Measurements from ENCODE around the gene PARD3. TPM values are rescaled to one million over a fixed set of nuclear protein-coding genes. Genes with fewer than 3 reads are reported as not detected.

PARD3 gene
- total and polyA plus RNA-seq, 10 of the 15 experiments (the other 5 are each of a cell fraction or from before 2014, with no cell fraction given) = 2.6 to 43.1 (median 13.9) TPM

GRCh38 chr10:34726862-34727261, 88.2 kb downstream of the PARD3 start:
- H3K4me1 ChIP-seq (ENCODE audit: control insufficient read depth, insufficient read depth, low read length) = no peaks in the 10 kb centered on the region
- in situ Hi-C loops (cut with MboI) (no loop called here), intact Hi-C loops (cut with micrococcal nuclease; ENCODE audit: unreplicated experiment) (loop anchor here (10.0 kb wide), 1 partner anchor 218 kb away; no protein-coding TSS in a partner anchor)
- H3K27me3 ChIP-seq (replicated peaks in 1 of 2; ENCODE audit: control insufficient read depth in 2 of 2, insufficient read depth in 2 of 2, low read length in 1 of 2) = no peaks in the 10 kb centered on the region
- POLR2A ChIA-PET = interaction anchor here (0.9 to 1.8 kb wide), 3 partner anchors 26 to 60 kb away, joined by 4 to 6 read pairs (median 5); no protein-coding TSS in a partner anchor
- CTCF ChIA-PET = interaction anchor here (0.7 to 5.1 kb wide), 10 partner anchors 12 to 267 kb away, joined by 3 to 83 read pairs (median 26); no protein-coding TSS in a partner anchor
- ATAC-seq (peak; percentile 57), FAIRE-seq (no peak), DNase-seq (ENCODE audit: low read depth, low spot score) (no peak)
- H4K20me1 ChIP-seq (ENCODE audit: control insufficient read depth, insufficient read depth) = no peaks in the 10 kb centered on the region
- no peak overlapping the region for H3K4me3 ChIP-seq
- no peak overlapping the region for H3K9ac ChIP-seq (ENCODE audit: control insufficient read depth, insufficient read depth, low read length)
- H2AFZ ChIP-seq (ENCODE audit: control insufficient read depth, low read depth, low read length) = no peak overlapping the region
- no peaks in the 10 kb centered on the region for H3K9me3 ChIP-seq (replicated peaks; ENCODE audit: control insufficient read depth, insufficient read depth, low read length)
- no peaks in the 10 kb centered on the region for H3K36me3 ChIP-seq (ENCODE audit: control insufficient read depth in 2 of 2, insufficient read depth in 2 of 2, low read length in 1 of 2)
- H3K4me2 ChIP-seq (ENCODE audit: control insufficient read depth, insufficient read depth) = no peak overlapping the region
- TF ChIP-seq SMC3 (IDR thresholded peaks at IDR 0.05; ENCODE audit: borderline replicate concordance, low read length) = no peak
- 0 out of 4 replicates have a peak, but pooled peaks of 1 of the 2 experiments have one; percentile 11 for TF ChIP-seq IKZF2 (IDR thresholded peaks at IDR 0.05)
- H3K27ac ChIP-seq (ENCODE audit: control insufficient read depth, insufficient read depth) = no peak overlapping the region
- RAD21 ChIA-PET (ENCODE audit: unreplicated experiment) = interaction anchor here (0.5 to 5.1 kb wide), 19 partner anchors 10 to 1291 kb away, joined by 3 to 142 read pairs (median 4); partner anchors contain the start of gene PARD3
- SMC1A ChIA-PET (ENCODE audit: uncharacterized antibody, unreplicated experiment) = interaction anchor here (0.5 to 6.8 kb wide), 26 partner anchors 8 to 267 kb away, joined by 3 to 107 read pairs (median 4); no protein-coding TSS in a partner anchor
- BruUV-seq (replicated peaks) = no TSS peak
- H3K79me2 ChIP-seq (ENCODE audit: control insufficient read depth, insufficient read depth, low read length) = no peaks in the 10 kb centered on the region

GRCh38 chr10:34723750-34724149, 91.3 kb downstream of the PARD3 start:
- Histone ChIP-seq H3K79me2 (ENCODE audit: control insufficient read depth, insufficient read depth, low read length) (no peaks in the 10 kb centered on the region), H3K4me3 (no peak overlapping the region), H3K9me3 (replicated peaks; ENCODE audit: control insufficient read depth, insufficient read depth, low read length) (no peaks in the 10 kb centered on the region), H4K20me1 (ENCODE audit: control insufficient read depth, insufficient read depth) (no peaks in the 10 kb centered on the region), H3K27me3 (replicated peaks in 1 of 2; ENCODE audit: control insufficient read depth in 2 of 2, insufficient read depth in 2 of 2, low read length in 1 of 2) (no peaks in the 10 kb centered on the region), H3K27ac (ENCODE audit: control insufficient read depth, insufficient read depth) (no peak overlapping the region), H3K36me3 (ENCODE audit: control insufficient read depth in 2 of 2, insufficient read depth in 2 of 2, low read length in 1 of 2) (no peaks in the 10 kb centered on the region; a peak in 1 of 4 replicates), H3K4me2 (ENCODE audit: control insufficient read depth, insufficient read depth) (no peak overlapping the region), H3K4me1 (ENCODE audit: control insufficient read depth, insufficient read depth, low read length) (no peaks in the 10 kb centered on the region), H2AFZ (ENCODE audit: control insufficient read depth, low read depth, low read length) (no peak overlapping the region), H3K9ac (ENCODE audit: control insufficient read depth, insufficient read depth, low read length) (no peak overlapping the region)
- ChIA-PET POLR2A (interaction anchor here (1.0 to 2.4 kb wide), 12 partner anchors 10 to 120 kb away, joined by 3 to 13 read pairs (median 4); no protein-coding TSS in a partner anchor), SMC1A (ENCODE audit: uncharacterized antibody, unreplicated experiment) (interaction anchor here (0.7 to 6.8 kb wide), 62 partner anchors 9 to 494 kb away, joined by 3 to 107 read pairs (median 7); no protein-coding TSS in a partner anchor), RAD21 (ENCODE audit: unreplicated experiment) (interaction anchor here (0.5 to 5.1 kb wide), 48 partner anchors 9 to 528 kb away, joined by 3 to 142 read pairs (median 6); partner anchors contain the start of gene PARD3), CTCF (interaction anchor here (0.6 to 5.8 kb wide), 70 partner anchors 9 to 533 kb away, joined by 3 to 83 read pairs (median 8); no protein-coding TSS in a partner anchor)
- WGBS (ENCODE audit: insufficient coverage, insufficient replicate concordance, low lambda C conversion rate, missing lambda C conversion rate) = 41% methylated on average over 10 of the region's 10 CpGs
- intact Hi-C loops (cut with micrococcal nuclease; ENCODE audit: unreplicated experiment) (loop anchor here (5.0 to 10.0 kb wide), 3 partner anchors 56 to 221 kb away; no protein-coding TSS in a partner anchor), in situ Hi-C loops (cut with MboI) (no loop called here)
- DNase-seq (ENCODE audit: low read depth, low spot score) (no peak), ATAC-seq (peak; percentile 77), FAIRE-seq (no peak)
- BruUV-seq (replicated peaks) = no TSS peak
- TF ChIP-seq KDM1A (IDR thresholded peaks at IDR 0.05; ENCODE audit: borderline replicate concordance) (no peak), CTCF (IDR thresholded peaks at IDR 0.05 in 2 of 3, conservative IDR thresholded peaks at IDR 0.05 in 1 of 3; ENCODE audit: control insufficient read depth in 2 of 3, extremely low read depth in 1 of 3, insufficient read depth in 1 of 3, low read depth in 3 of 3, low read length in 3 of 3) (peak; percentile 39 to 70 (median 39); a peak in 4 of 6 replicates), PKNOX1 (IDR thresholded peaks at IDR 0.05) (no peak), CEBPB (IDR thresholded peaks at IDR 0.05; ENCODE audit: borderline replicate concordance in 1 of 2, low read depth in 2 of 2, low read length in 2 of 2) (no peak), CHD2 (IDR thresholded peaks at IDR 0.05; ENCODE audit: borderline replicate concordance, low read depth, low read length) (no peak), HCFC1 (IDR thresholded peaks at IDR 0.05; ENCODE audit: low read length) (no peak), RCOR1 (conservative IDR thresholded peaks at IDR 0.05; ENCODE audit: low read depth, low read length) (no peak), MTA3 (IDR thresholded peaks at IDR 0.05; ENCODE audit: borderline replicate concordance, low read length) (no peak), HDAC6 (IDR thresholded peaks at IDR 0.05; ENCODE audit: unreplicated experiment) (no peak), ZNF207 (IDR thresholded peaks at IDR 0.05; ENCODE audit: borderline replicate concordance) (no peak), MTA2 (IDR thresholded peaks at IDR 0.05; ENCODE audit: low read depth) (no peak), NFYA (IDR thresholded peaks at IDR 0.05; ENCODE audit: borderline replicate concordance, low read depth, low read length) (no peak), BCL11A (IDR thresholded peaks at IDR 0.05; ENCODE audit: low read depth, low read length) (no peak)

Measured in GM12878 (cell line).